HG03354 (cell line): Measurements from ENCODE around the gene CAMK2G.

ENCODE experiments used
- ATAC-seq: cut with Tn5 transposase; IDR thresholded peaks from one replicate; pipeline ENCODE4 v1.9.1; 2021; ENCODE audit warnings: mild to moderate bottlenecking; ENCODE audit not compliant: unreplicated experiment, poor library complexity, severe bottlenecking

Gene CAMK2G

GRCh38 chr10:73781879-73782748, 92.2 kb downstream of the CAMK2G start, which contains the start of gene CHCHD1:
TSS of gene CHCHD1 (plus strand) at chr10:73782048. CDS start at chr10:73782076, 28 bp downstream.
- peak; percentile 61 for ATAC-seq

- ATAC-seq: no peak
These were observed 92.8 kb downstream of the CAMK2G start for GRCh38 chr10:73781548-73781878.

- ATAC-seq: no peak
These were observed 93.4 kb downstream of the CAMK2G start for GRCh38 chr10:73780966-73781365.

- no peak for ATAC-seq
These were observed 94.1 kb downstream of the CAMK2G start for GRCh38 chr10:73780301-73780700.

- no peak for ATAC-seq
These were observed 94.7 kb downstream of the CAMK2G start for GRCh38 chr10:73779539-73780197.

GRCh38 chr10:73779018-73779417, 95.3 kb downstream of the CAMK2G start:
- ATAC-seq: no peak

GRCh38 chr10:73774637-73775036, 99.7 kb downstream of the CAMK2G start:
- no peak for ATAC-seq

GRCh38 chr10:73773152-73773879, 101.0 kb downstream of the CAMK2G start:
- peak; percentile 7 for ATAC-seq

- ATAC-seq: peak; percentile 64
These were observed 101.8 kb downstream of the CAMK2G start for GRCh38 chr10:73772281-73773151.

GRCh38 chr10:73771722-73772280, 102.6 kb downstream of the CAMK2G start:
- peak; percentile 56 for ATAC-seq

- ATAC-seq: no peak
These were observed 105.0 kb downstream of the CAMK2G start for GRCh38 chr10:73769396-73769795.

GRCh38 chr10:73768881-73769280, 105.5 kb downstream of the CAMK2G start:
- no peak for ATAC-seq

GRCh38 chr10:73765066-73765465, 109.3 kb downstream of the CAMK2G start:
- ATAC-seq: no peak

- no peak for ATAC-seq
These were observed 111.0 kb downstream of the CAMK2G start for GRCh38 chr10:73763343-73763742.

- no peak for ATAC-seq
These were observed 111.4 kb downstream of the CAMK2G start for GRCh38 chr10:73762915-73763314.
